Islet precursor cell (in vitro differentiated cells): ENCODE measurements around the gene B3GALT5.
A peak's percentile ranks its signal among the peaks of the same experiment; 100 is the strongest.

Experiments
- DNase-seq: peaks from one replicate; pipeline ENCODE4 v3.0.0-alpha.2; 2018

B3GALT5 gene

GRCh38 chr21:39648879-39649278 is 36.1 kb downstream of the B3GALT5 start:
- no peak for DNase-seq

DNA sequence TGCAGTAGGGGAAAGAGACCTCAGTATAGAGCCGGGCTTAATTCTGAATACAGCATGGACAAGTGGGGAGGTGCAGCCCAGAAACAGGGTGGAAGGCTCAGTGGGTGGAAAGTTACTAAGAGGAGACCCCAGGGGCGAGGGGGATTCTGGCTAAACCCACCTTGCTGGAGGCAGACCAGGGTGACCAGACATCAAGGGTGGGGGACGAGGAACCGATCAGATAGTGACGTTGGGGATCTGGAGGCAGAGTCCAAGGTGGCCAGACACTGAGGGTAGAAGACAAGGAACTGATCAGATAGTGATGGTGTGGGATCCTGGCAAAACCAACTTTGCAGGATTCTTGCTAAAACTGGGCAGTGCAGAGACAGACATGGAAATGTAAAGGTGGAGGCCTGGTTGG is 36.8 kb downstream of the B3GALT5 start:
- DNase-seq, result no peak

DNA sequence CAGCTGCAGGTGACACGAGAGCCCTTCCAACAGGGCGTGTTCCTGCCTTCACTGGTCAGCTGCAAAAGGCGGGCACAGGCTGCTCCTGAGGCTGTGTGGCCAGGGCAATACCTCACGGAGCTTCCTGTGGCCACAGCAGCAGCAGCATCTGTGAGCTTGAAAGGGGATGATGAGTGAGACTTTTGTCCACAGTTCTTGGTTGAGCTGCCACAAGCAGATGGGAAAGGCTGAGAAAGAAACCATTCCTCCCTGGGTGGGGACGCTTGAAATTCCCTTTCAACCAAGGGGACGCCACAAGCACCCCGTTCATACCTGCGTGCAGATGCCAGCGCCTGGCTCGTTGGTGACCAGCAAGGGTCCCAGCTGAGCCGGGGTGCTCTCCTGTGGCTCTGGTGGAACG is 37.6 kb downstream of the B3GALT5 start:
- no peak for DNase-seq

DNA sequence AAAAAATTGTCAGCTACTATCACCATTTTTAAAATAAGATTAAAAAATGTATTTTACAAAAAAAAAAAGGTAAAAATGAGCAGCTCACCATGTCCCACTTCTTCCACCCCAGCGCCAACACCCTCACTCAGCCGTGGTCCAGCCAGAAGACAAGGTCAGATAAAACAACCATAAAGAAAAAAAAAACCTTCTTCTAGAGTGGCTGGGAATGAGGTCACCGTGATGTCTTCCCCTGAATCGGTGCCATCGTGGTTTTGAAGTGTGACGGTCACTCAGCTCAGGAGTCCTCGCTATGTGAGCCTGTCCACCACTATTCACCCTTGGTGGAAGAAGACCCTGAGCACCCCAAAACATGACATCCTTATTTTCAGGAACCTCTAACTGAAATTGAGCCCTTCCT is 38.1 kb downstream of the B3GALT5 start:
- no peak for DNase-seq

DNA sequence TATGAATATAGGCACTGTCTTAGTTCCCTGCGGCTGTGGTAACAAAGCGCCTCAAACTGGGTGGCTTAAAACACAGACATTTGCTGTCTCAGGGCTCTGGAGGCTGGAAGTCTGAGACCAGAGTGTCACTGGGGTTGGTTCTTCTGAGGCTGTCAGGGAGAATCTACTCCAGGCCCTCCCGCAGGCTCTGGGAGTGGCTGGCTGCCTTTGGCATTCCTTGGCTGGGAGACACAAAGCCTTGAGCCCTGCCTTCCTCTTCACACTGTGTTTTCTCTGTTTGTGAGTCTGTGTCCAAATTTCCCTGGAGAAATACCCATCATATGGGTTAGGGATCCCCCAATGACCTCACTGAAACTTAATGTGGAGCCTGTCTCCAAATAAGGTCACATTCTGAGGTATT is 38.5 kb downstream of the B3GALT5 start:
- peak; percentile 77 for DNase-seq

DNA sequence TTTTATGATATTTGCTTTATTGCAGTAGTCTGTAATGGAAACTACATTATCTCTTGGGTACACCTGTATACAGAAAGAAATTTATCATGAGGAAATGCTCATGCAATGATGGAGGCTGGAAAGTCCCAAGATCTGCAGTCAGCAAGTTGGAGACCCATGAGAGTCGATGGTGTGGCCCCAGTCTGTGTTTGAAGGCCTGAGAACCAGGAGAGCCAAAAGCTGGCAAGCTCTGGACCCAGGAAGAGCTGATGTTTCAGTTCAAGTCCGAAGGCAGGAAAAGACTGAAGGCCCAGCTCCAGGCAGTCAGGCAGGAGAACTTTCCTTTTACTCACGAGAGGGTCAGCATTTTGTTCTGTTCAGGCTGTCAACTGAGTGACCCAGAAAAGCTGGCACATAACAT is 42.2 kb downstream of the B3GALT5 start:
- DNase-seq, result no peak

- DNase-seq, result no peak
These were observed 42.8 kb downstream of the B3GALT5 start for GRCh38 chr21:39655589-39655988.

- DNase-seq, result no peak
These were observed 43.5 kb downstream of the B3GALT5 start for GRCh38 chr21:39656209-39656608.

GRCh38 chr21:39657091-39657689 is 44.5 kb downstream of the B3GALT5 start:
- no peak for DNase-seq

GRCh38 chr21:39658066-39658465 is 45.3 kb downstream of the B3GALT5 start:
- no peak for DNase-seq

GRCh38 chr21:39659070-39659815 is 46.5 kb downstream of the B3GALT5 start:
- no peak for DNase-seq

DNA sequence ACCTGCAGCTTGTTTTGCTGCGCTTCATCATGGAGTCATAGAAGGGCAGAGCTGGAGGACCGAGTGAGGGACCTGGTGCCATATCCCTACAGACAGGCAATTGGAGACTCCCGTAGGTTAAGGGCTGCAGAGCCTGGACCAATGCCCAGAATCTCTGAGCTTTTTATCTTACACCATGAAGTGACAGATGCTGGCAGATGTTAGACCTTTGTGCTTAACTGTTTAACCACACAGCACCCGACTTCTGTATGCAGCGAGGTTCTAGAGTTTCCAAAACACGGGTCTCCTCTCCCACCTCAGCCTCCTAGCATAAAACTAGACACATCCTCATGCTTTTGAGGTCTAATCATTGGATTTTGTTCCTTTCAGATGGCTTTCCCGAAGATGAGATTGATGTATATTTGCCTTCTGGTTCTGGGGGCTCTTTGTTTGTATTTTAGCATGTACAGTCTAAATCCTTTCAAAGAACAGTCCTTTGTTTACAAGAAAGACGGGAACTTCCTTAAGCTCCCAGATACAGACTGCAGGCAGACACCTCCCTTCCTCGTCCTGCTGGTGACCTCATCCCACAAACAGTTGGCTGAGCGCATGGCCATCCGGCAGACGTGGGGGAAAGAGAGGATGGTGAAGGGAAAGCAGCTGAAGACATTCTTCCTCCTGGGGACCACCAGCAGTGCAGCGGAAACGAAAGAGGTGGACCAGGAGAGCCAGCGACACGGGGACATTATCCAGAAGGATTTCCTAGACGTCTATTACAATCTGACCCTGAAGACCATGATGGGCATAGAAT is 47.6 kb downstream of the B3GALT5 start:
- peak; percentile 95 for DNase-seq

GRCh38 chr21:39661121-39661520 is 48.4 kb downstream of the B3GALT5 start:
- no peak for DNase-seq

DNA sequence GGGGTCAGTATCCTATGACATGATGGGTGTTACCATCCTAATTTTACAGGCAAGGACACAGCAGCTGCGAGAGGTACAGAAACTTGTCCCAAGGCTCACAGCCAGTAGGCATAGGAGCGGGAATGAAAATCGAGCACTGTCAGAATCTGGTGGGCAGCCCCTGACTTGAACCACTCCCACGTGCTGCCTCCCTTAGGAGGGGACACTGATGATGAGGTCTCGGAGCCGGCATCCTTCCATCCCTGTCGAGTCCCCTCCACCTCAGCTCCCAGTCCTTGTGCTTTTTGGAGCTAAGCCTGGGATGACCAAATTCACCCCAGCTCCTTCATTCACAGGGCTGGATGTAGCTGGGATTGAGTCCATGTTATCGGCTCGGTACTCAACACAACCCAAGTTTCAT is 49.0 kb downstream of the B3GALT5 start:
- DNase-seq, result peak; percentile 30

DNA sequence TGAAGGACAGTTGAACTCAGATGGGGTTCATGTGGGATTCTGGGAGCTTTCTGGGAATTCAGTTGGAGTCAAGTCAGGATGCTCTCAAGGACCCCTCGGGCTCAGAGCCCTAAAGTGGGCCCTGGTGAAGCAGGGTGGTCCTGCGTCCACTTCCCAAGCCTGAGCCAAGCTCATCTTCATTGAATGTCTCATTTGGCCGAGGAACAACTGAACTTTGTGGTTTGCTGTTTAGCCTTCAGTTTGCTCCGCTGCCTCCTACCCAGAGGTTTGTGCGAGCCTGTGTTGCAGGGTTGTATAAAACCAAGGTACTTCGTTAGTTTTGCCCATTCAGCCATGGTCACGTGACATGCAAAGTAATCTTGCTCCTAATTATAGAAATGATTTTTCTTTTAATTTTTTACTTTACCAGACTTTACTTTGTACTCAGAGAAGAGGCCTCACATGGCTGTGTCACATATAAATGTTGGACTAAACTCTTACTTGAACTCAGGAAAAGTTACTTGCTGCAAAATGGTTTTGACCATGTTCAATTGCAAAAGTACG is 49.7 kb downstream of the B3GALT5 start:
- peak; percentile 25 for DNase-seq

GRCh38 chr21:39663066-39663465 is 50.3 kb downstream of the B3GALT5 start:
- DNase-seq, result peak; percentile 56

- DNase-seq, result peak; percentile 23
These were observed 51.2 kb downstream of the B3GALT5 start for GRCh38 chr21:39663742-39664492.

DNA sequence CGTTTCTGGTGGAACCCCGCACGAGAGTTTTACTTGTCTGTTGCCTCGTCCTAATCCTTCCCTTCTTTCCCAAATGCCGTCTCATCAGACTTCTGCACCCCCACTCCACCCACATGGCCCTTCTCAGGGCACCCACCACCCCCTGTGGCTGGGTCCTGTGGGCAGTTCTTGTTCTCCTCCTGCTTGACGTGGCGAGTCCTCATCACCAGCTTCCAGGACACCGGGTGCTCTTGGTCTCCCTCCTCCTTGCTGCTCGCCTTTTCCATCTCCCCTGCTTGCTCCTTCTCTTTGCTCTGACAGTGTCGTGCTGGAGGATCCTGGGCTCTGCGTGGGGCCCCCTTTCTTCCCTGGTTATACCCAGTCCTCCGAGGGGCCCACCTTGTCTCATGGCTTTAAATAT is 51.8 kb downstream of the B3GALT5 start:
- no peak for DNase-seq

GRCh38 chr21:39666026-39666425 is 53.3 kb downstream of the B3GALT5 start:
- no peak for DNase-seq

DNA sequence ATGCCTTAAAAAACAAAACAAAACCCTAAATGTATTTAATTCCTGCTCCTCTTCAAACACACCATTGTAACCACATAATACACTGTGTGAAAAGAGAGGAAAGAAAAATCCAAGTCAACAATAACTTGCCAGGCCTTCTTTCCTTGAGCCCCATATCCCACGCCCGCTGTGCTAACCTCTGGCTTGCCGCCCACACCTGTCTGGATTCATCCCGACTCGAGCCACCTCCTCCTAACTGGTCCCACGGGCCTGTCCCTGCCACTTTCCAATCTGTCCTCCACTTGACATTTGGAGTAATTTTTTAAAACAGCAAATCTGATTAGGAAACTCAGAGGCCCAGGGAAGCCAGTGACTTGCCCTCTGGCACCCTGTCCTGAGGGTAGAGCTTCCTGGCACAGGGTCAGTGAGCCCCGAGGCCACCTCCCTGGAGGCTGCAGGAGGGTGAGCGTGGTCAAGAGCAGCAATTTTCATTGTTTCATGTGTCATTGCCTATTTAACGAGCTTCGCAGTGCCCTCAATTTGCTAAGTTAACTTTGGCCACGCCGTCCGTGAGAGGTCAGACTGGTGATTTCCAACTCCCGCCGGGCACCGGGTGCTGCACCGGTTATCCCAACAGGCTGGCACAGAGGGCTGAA is 54.1 kb downstream of the B3GALT5 start:
- DNase-seq, result peak; percentile 29

- DNase-seq, result no peak
These were observed 54.7 kb downstream of the B3GALT5 start for GRCh38 chr21:39667353-39667891.

GRCh38 chr21:39668369-39668768 is 55.6 kb downstream of the B3GALT5 start:
- DNase-seq, result no peak
